Measurements from ENCODE around the gene PGA5.
"Not testable (repeated sequence)": the region's sequence is repeated elsewhere in the genome, so short reads cannot be mapped to it uniquely, and the experiment has no call there.

PGA5 gene

GRCh38 chr11:61210629-61211028, 30.3 kb upstream of the PGA5 start:
- H2BK120ac ChIP-seq (ENCODE audit: low read depth, low read length); H3K9ac ChIP-seq (ENCODE audit: low read depth, low read length, poor library complexity); H3K79me1 ChIP-seq (ENCODE audit: low read depth, low read length); H2AFZ ChIP-seq (ENCODE audit: low read length); H3K9me3 ChIP-seq (replicated peaks in 1 of 2; ENCODE audit: control insufficient read depth in 2 of 2, insufficient read depth in 1 of 2, low read depth in 1 of 2, low read length in 2 of 2); H4K91ac ChIP-seq (ENCODE audit: low read depth, low read length, poor library complexity); H3K27me3 ChIP-seq (ENCODE audit: control insufficient read depth in 3 of 3, insufficient read depth in 3 of 3, low read depth in 1 of 3, low read length in 3 of 3); H3K4ac ChIP-seq (ENCODE audit: low read length); H2AK5ac ChIP-seq (ENCODE audit: low read depth, low read length); H3K14ac ChIP-seq (ENCODE audit: low read length); H3K4me2 ChIP-seq (ENCODE audit: insufficient read depth, low read length, poor library complexity, severe bottlenecking); H3K36me3 ChIP-seq (replicated peaks in 1 of 2; ENCODE audit: control insufficient read depth in 2 of 2, insufficient read depth in 2 of 2, low read length in 2 of 2); H3K23ac ChIP-seq (ENCODE audit: low read depth, low read length, poor library complexity); H4K8ac ChIP-seq (ENCODE audit: low read depth, low read length); H2BK5ac ChIP-seq (ENCODE audit: low read length); H2BK12ac ChIP-seq (ENCODE audit: low read length); H3K4me1 ChIP-seq (ENCODE audit: control insufficient read depth in 2 of 2, insufficient read depth in 1 of 2, low read depth in 1 of 2, low read length in 2 of 2); H3K18ac ChIP-seq (ENCODE audit: low read length); H3K27ac ChIP-seq (replicated peaks; ENCODE audit: low read length); H3K4me3 ChIP-seq (ENCODE audit: low read length in 2 of 2); DNase-seq (ENCODE audit: low spot score); H2BK15ac ChIP-seq (ENCODE audit: low read length): not testable (repeated sequence)
- no CpG with 5 or more reads among the region's 6 CpGs for WGBS, 2 donors (ENCODE audit: extremely low coverage in 2 of 2, insufficient read length in 2 of 2, insufficient replicate concordance in 1 of 2)

DNA sequence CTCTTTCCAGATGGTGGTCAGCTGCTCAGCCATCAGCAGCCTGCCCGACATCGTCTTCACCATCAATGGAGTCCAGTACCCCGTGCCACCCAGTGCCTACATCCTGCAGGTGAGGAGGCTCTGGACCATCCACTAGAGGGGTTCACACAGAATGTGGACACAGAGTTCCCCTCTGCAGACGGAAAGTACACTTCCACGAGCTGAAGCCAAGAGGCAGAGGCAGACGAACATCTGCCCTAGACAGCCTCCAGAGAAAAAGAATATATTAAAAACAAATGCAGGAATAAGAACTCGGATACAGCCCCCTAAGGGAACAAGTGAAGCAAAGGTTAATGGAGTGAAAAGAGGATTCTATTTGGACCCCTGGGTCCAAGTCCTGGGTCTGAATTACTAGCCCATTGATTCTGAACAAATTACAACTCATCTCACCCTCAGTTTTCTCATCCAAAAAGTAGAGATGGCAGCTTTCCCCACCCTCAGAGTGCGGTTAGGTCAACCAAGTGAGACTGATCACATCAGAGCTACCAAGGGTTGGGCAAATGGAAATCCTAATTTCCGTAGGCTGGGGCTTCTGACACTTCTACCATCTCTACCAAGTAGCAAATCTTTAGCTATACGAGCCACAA, 29.5 kb upstream of the PGA5 start:
- not testable (repeated sequence) for H3K27me3 ChIP-seq (ENCODE audit: control insufficient read depth in 3 of 3, insufficient read depth in 3 of 3, low read depth in 1 of 3, low read length in 3 of 3); H3K4me1 ChIP-seq (ENCODE audit: control insufficient read depth in 2 of 2, insufficient read depth in 1 of 2, low read depth in 1 of 2, low read length in 2 of 2); H3K4me2 ChIP-seq (ENCODE audit: insufficient read depth, low read length, poor library complexity, severe bottlenecking); H2BK5ac ChIP-seq (ENCODE audit: low read length); H3K79me1 ChIP-seq (ENCODE audit: low read depth, low read length); H3K9ac ChIP-seq (ENCODE audit: low read depth, low read length, poor library complexity); H3K14ac ChIP-seq (ENCODE audit: low read length); H4K91ac ChIP-seq (ENCODE audit: low read depth, low read length, poor library complexity); H3K4ac ChIP-seq (ENCODE audit: low read length); H2BK15ac ChIP-seq (ENCODE audit: low read length); H3K23ac ChIP-seq (ENCODE audit: low read depth, low read length, poor library complexity); H3K4me3 ChIP-seq (ENCODE audit: low read length in 2 of 2); DNase-seq (ENCODE audit: low spot score); H2BK120ac ChIP-seq (ENCODE audit: low read depth, low read length); H2AK5ac ChIP-seq (ENCODE audit: low read depth, low read length); H3K9me3 ChIP-seq (replicated peaks in 1 of 2; ENCODE audit: control insufficient read depth in 2 of 2, insufficient read depth in 1 of 2, low read depth in 1 of 2, low read length in 2 of 2); H3K27ac ChIP-seq (replicated peaks; ENCODE audit: low read length); H3K18ac ChIP-seq (ENCODE audit: low read length); H3K36me3 ChIP-seq (replicated peaks in 1 of 2; ENCODE audit: control insufficient read depth in 2 of 2, insufficient read depth in 2 of 2, low read length in 2 of 2); H2BK12ac ChIP-seq (ENCODE audit: low read length); H2AFZ ChIP-seq (ENCODE audit: low read length); H4K8ac ChIP-seq (ENCODE audit: low read depth, low read length)
- no CpG with 5 or more reads among the region's 10 CpGs for WGBS, 2 donors (ENCODE audit: extremely low coverage in 2 of 2, insufficient read length in 2 of 2, insufficient replicate concordance in 1 of 2)

DNA sequence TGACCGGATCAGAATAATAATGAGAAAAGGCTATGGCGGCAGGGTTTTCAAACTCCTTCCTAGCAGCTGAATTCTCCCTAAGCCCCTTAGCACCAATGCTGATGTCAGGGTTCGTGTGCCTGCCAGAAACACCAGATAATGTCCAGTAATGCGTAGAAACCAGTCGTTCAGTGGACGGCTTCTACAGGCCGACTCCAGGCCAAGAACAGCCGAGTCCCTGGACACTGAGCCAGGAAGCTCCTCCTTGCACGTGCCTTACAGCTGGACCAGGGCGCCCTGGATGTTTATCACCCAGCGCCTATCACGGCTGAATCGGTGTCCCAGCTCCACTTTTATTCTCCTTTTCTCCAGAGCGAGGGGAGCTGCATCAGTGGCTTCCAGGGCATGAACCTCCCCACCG, 28.8 kb upstream of the PGA5 start:
- not testable (repeated sequence) for DNase-seq (ENCODE audit: low spot score); H3K18ac ChIP-seq (ENCODE audit: low read length); H3K14ac ChIP-seq (ENCODE audit: low read length); H3K23ac ChIP-seq (ENCODE audit: low read depth, low read length, poor library complexity); H4K91ac ChIP-seq (ENCODE audit: low read depth, low read length, poor library complexity); H3K79me1 ChIP-seq (ENCODE audit: low read depth, low read length); H2AFZ ChIP-seq (ENCODE audit: low read length); H2AK5ac ChIP-seq (ENCODE audit: low read depth, low read length); H3K36me3 ChIP-seq (replicated peaks in 1 of 2; ENCODE audit: control insufficient read depth in 2 of 2, insufficient read depth in 2 of 2, low read length in 2 of 2); H4K8ac ChIP-seq (ENCODE audit: low read depth, low read length); H3K4ac ChIP-seq (ENCODE audit: low read length); H3K9me3 ChIP-seq (replicated peaks in 1 of 2; ENCODE audit: control insufficient read depth in 2 of 2, insufficient read depth in 1 of 2, low read depth in 1 of 2, low read length in 2 of 2); H3K4me3 ChIP-seq (ENCODE audit: low read length in 2 of 2); H2BK120ac ChIP-seq (ENCODE audit: low read depth, low read length); H3K4me1 ChIP-seq (ENCODE audit: control insufficient read depth in 2 of 2, insufficient read depth in 1 of 2, low read depth in 1 of 2, low read length in 2 of 2); H2BK12ac ChIP-seq (ENCODE audit: low read length); H2BK5ac ChIP-seq (ENCODE audit: low read length); H3K4me2 ChIP-seq (ENCODE audit: insufficient read depth, low read length, poor library complexity, severe bottlenecking); H2BK15ac ChIP-seq (ENCODE audit: low read length); H3K9ac ChIP-seq (ENCODE audit: low read depth, low read length, poor library complexity); H3K27ac ChIP-seq (replicated peaks; ENCODE audit: low read length); H3K27me3 ChIP-seq (ENCODE audit: control insufficient read depth in 3 of 3, insufficient read depth in 3 of 3, low read depth in 1 of 3, low read length in 3 of 3)
- WGBS, 2 donors (ENCODE audit: extremely low coverage in 2 of 2, insufficient read length in 2 of 2, insufficient replicate concordance in 1 of 2): no CpG with 5 or more reads among the region's 15 CpGs

DNA sequence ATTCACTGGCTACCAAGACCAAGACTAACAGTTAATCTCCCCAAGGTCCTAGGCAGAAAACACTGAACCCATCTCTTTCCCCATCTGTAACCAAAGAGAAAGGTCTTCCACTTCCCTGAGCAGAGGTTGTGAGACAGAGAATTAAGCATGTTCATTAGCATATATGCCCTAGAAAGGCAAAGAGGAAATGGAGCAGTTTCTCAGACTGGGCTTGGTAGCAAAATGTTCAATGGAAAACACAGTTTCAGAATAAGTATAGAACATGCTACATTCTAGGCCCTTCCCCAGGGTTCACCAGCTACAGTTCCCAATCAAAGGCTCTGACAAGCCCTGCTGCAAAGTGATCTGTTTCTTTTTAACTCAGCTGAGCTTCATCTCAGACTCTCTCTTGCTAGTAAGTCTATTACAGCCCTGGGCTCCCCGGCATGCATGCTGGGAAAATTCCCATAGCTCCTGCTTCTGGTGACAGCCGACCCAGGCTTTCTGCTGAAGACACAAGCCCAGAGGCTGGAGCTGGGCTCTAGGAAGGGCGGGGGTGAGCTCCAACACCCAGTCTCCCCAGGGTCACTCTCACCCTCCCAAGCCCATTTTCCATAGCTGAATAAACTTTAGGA, 27.2 kb upstream of the PGA5 start:
- WGBS, 2 donors (ENCODE audit: extremely low coverage in 2 of 2, insufficient read length in 2 of 2, insufficient replicate concordance in 1 of 2): no CpG with 5 or more reads among the region's 3 CpGs
- H3K4me3 ChIP-seq (ENCODE audit: low read length in 2 of 2); H2BK5ac ChIP-seq (ENCODE audit: low read length); H3K9me3 ChIP-seq (replicated peaks in 1 of 2; ENCODE audit: control insufficient read depth in 2 of 2, insufficient read depth in 1 of 2, low read depth in 1 of 2, low read length in 2 of 2); H2BK120ac ChIP-seq (ENCODE audit: low read depth, low read length); H2AK5ac ChIP-seq (ENCODE audit: low read depth, low read length); H4K8ac ChIP-seq (ENCODE audit: low read depth, low read length); H3K36me3 ChIP-seq (replicated peaks in 1 of 2; ENCODE audit: control insufficient read depth in 2 of 2, insufficient read depth in 2 of 2, low read length in 2 of 2); H3K79me1 ChIP-seq (ENCODE audit: low read depth, low read length); H3K4me2 ChIP-seq (ENCODE audit: insufficient read depth, low read length, poor library complexity, severe bottlenecking); H3K4ac ChIP-seq (ENCODE audit: low read length); H3K23ac ChIP-seq (ENCODE audit: low read depth, low read length, poor library complexity); H3K18ac ChIP-seq (ENCODE audit: low read length); H3K9ac ChIP-seq (ENCODE audit: low read depth, low read length, poor library complexity); H4K91ac ChIP-seq (ENCODE audit: low read depth, low read length, poor library complexity); H3K14ac ChIP-seq (ENCODE audit: low read length); H3K27me3 ChIP-seq (ENCODE audit: control insufficient read depth in 3 of 3, insufficient read depth in 3 of 3, low read depth in 1 of 3, low read length in 3 of 3); H3K4me1 ChIP-seq (ENCODE audit: control insufficient read depth in 2 of 2, insufficient read depth in 1 of 2, low read depth in 1 of 2, low read length in 2 of 2); H2AFZ ChIP-seq (ENCODE audit: low read length); H2BK12ac ChIP-seq (ENCODE audit: low read length); DNase-seq (ENCODE audit: low spot score); H2BK15ac ChIP-seq (ENCODE audit: low read length); H3K27ac ChIP-seq (replicated peaks; ENCODE audit: low read length): not testable (repeated sequence)
